HepG2 (cell line): ENCODE results near the gene EBP. TPM values are rescaled to one million over a fixed set of nuclear protein-coding genes. Genes with fewer than 3 reads are reported as not detected.

Source experiments
- ATAC-seq: fragments of 200-7000 bp; cut with Tn5 transposase; 3 replicates; pipeline ENCODE4 v1.9.1; 2020; ENCODE audit warnings: mild to moderate bottlenecking, moderate library complexity
- BruUV-seq: library from RNA; stranded (reverse); fragments of 400-500 nt; replicated peaks from 2 replicates; lab custom pipeline; 2021; lab: Mats Ljungman, UMichigan
- CTCF ChIA-PET: fragments of 300-600 bp; formaldehyde crosslinking; extraction: SDS; loops from one replicate; lab custom pipeline; 2021; ENCODE audit warnings: low total read pairs, inconsistent platforms, low intra/inter-chr PET ratio; lab: Yijun Ruan, JAX
- POLR2A ChIA-PET: fragments of 350-600 bp; sonication (Branson Sonifier 250); formaldehyde crosslinking; loops from one replicate; lab custom pipeline; 2020; ENCODE audit warnings: antibody characterized with exemption, inconsistent platforms; lab: Yijun Ruan, JAX
- DNase-seq: peaks from one replicate; pipeline ENCODE4 v3.0.0-alpha.2; 2015; ENCODE audit warnings: low spot score
- FAIRE-seq: peaks from 3 replicates; lab custom pipeline; 2011; peaks lifted over from hg19 to GRCh38; lab: Jason Lieb, UNC
- H2AFZ ChIP-seq: one replicate; pipeline ENCODE4 v1.6.1; 2011; ENCODE audit warnings: low read length, inconsistent platforms
- H3K27ac ChIP-seq: fragments of 300-600 bp; 3 replicates; pipeline ENCODE4 v1.8.0; 2011; ENCODE audit warnings: mixed run types, mild to moderate bottlenecking, mixed read lengths, low read length, inconsistent platforms; ENCODE audit not compliant: insufficient read depth; ENCODE audit errors: extremely low read length
- H3K27me3 ChIP-seq, 2 experiments: fragments of 200-600 bp in 1 of 2; 2 replicates in 1 of 2; 3 replicates in 1 of 2; pipeline versions ENCODE4 v1.6.0 to v1.8.0; 2011; ENCODE audit warnings: low read length in 2 of 2, mild to moderate bottlenecking in 2 of 2, moderate library complexity in 2 of 2, inconsistent platforms in 1 of 2; ENCODE audit not compliant: insufficient read depth in 2 of 2, control insufficient read depth in 1 of 2
- H3K36me3 ChIP-seq, 2 experiments: fragments of 200-600 bp in 1 of 2; replicated peaks in 1 of 2; 2 replicates in 1 of 2; 3 replicates in 1 of 2; pipeline versions ENCODE4 v1.5.1 to v1.8.0; 2011; ENCODE audit warnings: low read length in 2 of 2, inconsistent platforms in 1 of 2; ENCODE audit not compliant: insufficient read depth in 2 of 2, control insufficient read depth in 1 of 2
- H3K4me1 ChIP-seq: 2 replicates; pipeline ENCODE4 v1.5.1; 2012; ENCODE audit warnings: low read length, inconsistent platforms; ENCODE audit not compliant: insufficient read depth
- H3K4me2 ChIP-seq: 2 replicates; pipeline ENCODE4 v1.6.0; 2011; ENCODE audit warnings: low read depth, low read length, inconsistent platforms
- H3K4me3 ChIP-seq, 3 experiments: fragments of 200-600 bp in 1 of 3; sonication (generic), shearing (Covaris generic) in 1 of 3; replicated peaks in 1 of 3; 2 replicates each; pipeline ENCODE4 v1.5.1; 2011 to 2016; ENCODE audit warnings: low read length in 3 of 3, inconsistent platforms in 2 of 3, low read depth in 2 of 3, mild to moderate bottlenecking in 2 of 3, control low read depth in 1 of 3, mixed read lengths in 1 of 3; ENCODE audit not compliant: insufficient read depth in 1 of 3
- H3K79me2 ChIP-seq: one replicate; pipeline ENCODE4 v1.6.1; 2011; ENCODE audit warnings: low read length, inconsistent platforms; ENCODE audit not compliant: insufficient read depth
- H3K9ac ChIP-seq: 2 replicates; pipeline ENCODE4 v1.6.0; 2011; ENCODE audit warnings: mild to moderate bottlenecking, low read depth, low read length, inconsistent platforms; ENCODE audit not compliant: insufficient read depth
- H3K9me3 ChIP-seq: 2 replicates; pipeline ENCODE4 v1.5.1; 2012; ENCODE audit warnings: mild to moderate bottlenecking, low read length
- H4K20me1 ChIP-seq: 2 replicates; pipeline ENCODE4 v1.6.0; 2011; ENCODE audit warnings: inconsistent platforms, mild to moderate bottlenecking, low read length, moderate library complexity; ENCODE audit not compliant: insufficient read depth
- ATF3 ChIP-seq: sonication (generic); formaldehyde crosslinking; IDR thresholded peaks from 2 replicates; pipeline ENCODE4 v1.4.0; 2020; ENCODE audit warnings: missing genetic modification reagents
- ATF6 ChIP-seq: sonication (generic); formaldehyde crosslinking; conservative IDR thresholded peaks from 2 replicates; pipeline ENCODE4 v1.4.0; 2020; ENCODE audit warnings: missing genetic modification reagents
- CTCF ChIP-seq: sonication (generic); formaldehyde crosslinking; IDR thresholded peaks from 2 replicates; pipeline ENCODE4 v1.5.0; 2020; ENCODE audit warnings: mild to moderate bottlenecking, missing genetic modification reagents, moderate library complexity
- ETV5 ChIP-seq: IDR thresholded peaks from 2 replicates; pipeline ENCODE4 v1.6.1; 2018; ENCODE audit warnings: missing biosample characterization, missing genetic modification reagents, inconsistent platforms, borderline replicate concordance
- PCBP2 ChIP-seq: fragments of 200-400 bp; formaldehyde crosslinking; optimal IDR thresholded peaks from 2 replicates; pipeline ENCODE3; 2018; ENCODE audit warnings: low read length, low read depth; ENCODE audit not compliant: poor library complexity, severe bottlenecking
- ZMYM4 ChIP-seq: sonication (generic); formaldehyde crosslinking; IDR thresholded peaks from 2 replicates; pipeline ENCODE4 v1.8.1; 2023; ENCODE audit warnings: mild to moderate bottlenecking, missing genetic modification reagents
- ZNF260 ChIP-seq: sonication (generic); formaldehyde crosslinking; IDR thresholded peaks from 2 replicates; pipeline ENCODE4 v1.4.0; 2020; ENCODE audit warnings: missing genetic modification reagents, low read depth, mild to moderate bottlenecking, borderline replicate concordance
- ZNF318 ChIP-seq: sonication (generic); formaldehyde crosslinking; IDR thresholded peaks from 2 replicates; pipeline ENCODE4 v1.4.0; 2020; ENCODE audit warnings: mild to moderate bottlenecking, missing genetic modification reagents
- ZNF383 ChIP-seq: sonication (generic); formaldehyde crosslinking; IDR thresholded peaks from 2 replicates; pipeline ENCODE4 v1.4.0; 2020; ENCODE audit warnings: missing genetic modification reagents, mild to moderate bottlenecking, borderline replicate concordance
- ZNF749 ChIP-seq: sonication (generic); formaldehyde crosslinking; IDR thresholded peaks from 2 replicates; pipeline ENCODE4 v1.8.0; 2022; ENCODE audit warnings: mild to moderate bottlenecking, missing genetic modification reagents, moderate library complexity, borderline replicate concordance
- WGBS: methylation state at CpG from one replicate; pipeline ENCODE4 v1.1.6; 2017; ENCODE audit warnings: low lambda C conversion rate; 5-methylcytosine and 5-hydroxymethylcytosine counted together
- in situ Hi-C: cut with HindIII; loops from 2 replicates; pipeline ENCODE4 v1.10.0; 2017; ENCODE audit warnings: low pct_unique_long_range_greater_than_20kb; ENCODE audit not compliant: extremely low pct_ligation_motif_present
- intact Hi-C: fragments of 100-400 bp; cut with micrococcal nuclease; formaldehyde crosslinking; loops from one replicate; pipeline ENCODE4 v1.10.0; 2022; ENCODE audit not compliant: unreplicated experiment
- polyA plus RNA-seq, 8 experiments: library from polyadenylated mRNA; depleted of rRNA in 3 of 8; stranded (reverse) in 7 of 8; unstranded in 1 of 8; fragments of >200 nt; fragmentation: Illumina TruSeq in 4 of 8; extraction: Trizol in 4 of 8; gene quantifications; 2 replicates each; pipeline versions ENCODE4 v1.2.1 to v1.2.3, GENCODE V29; 2011 to 2016; ENCODE audit warnings: low read depth in 4 of 8, missing spikeins in 1 of 8, mixed read lengths in 1 of 8; ENCODE audit not compliant: insufficient read depth in 1 of 8
- total RNA-seq, 5 experiments: library from RNA; depleted of rRNA; stranded (reverse); fragments of >200 nt; fragmentation: Illumina TruSeq; extraction: Trizol; gene quantifications; 2 replicates each; pipeline ENCODE4 v1.2.3, GENCODE V29; 2016; ENCODE audit warnings: low read depth in 1 of 5

The EBP gene
- total and polyA plus RNA-seq, 2 of the 13 experiments (the other 11 are each of a cell fraction or from before 2014, with no cell fraction given), result 106 to 260 TPM

GRCh38 chrX:48559636-48560035 is 38.0 kb downstream of the EBP start:
- intact Hi-C loops, result no loop called here
- no peaks in the 10 kb centered on the region for H3K9me3 ChIP-seq
- FAIRE-seq (no peak), DNase-seq (no peak), ATAC-seq (no peak)
- BruUV-seq, result no TSS peak
- no peak overlapping the region for H3K27ac ChIP-seq
- no peaks in the 10 kb centered on the region for H3K4me1 ChIP-seq
- in situ Hi-C loops, result no loop called here
- H3K79me2 ChIP-seq, result no peaks in the 10 kb centered on the region
- no peak overlapping the region for H2AFZ ChIP-seq
- ChIA-PET POLR2A (no interaction called here), CTCF (no interaction called here)
- H4K20me1 ChIP-seq, result no peaks in the 10 kb centered on the region
- no peak overlapping the region for H3K9ac ChIP-seq
- no peak overlapping the region for H3K4me3 ChIP-seq
- no peak overlapping the region for H3K4me2 ChIP-seq
- H3K36me3 ChIP-seq, result peaks cover 5 to 12% of the 10 kb centered on the region in 2 experiments; a peak in 2 of 5 replicates
- H3K27me3 ChIP-seq, result no peaks in the 10 kb centered on the region
- WGBS, result 98% methylated on average over 8 of the region's 24 CpGs
- TF ChIP-seq ZNF318 (CRISPR knock-in tag) (no peak), ATF3 (CRISPR knock-in tag) (no peak), CTCF (CRISPR knock-in tag) (no peak), ZNF260 (no peak), ZNF383 (CRISPR knock-in tag) (no peak), ZMYM4 (CRISPR knock-in tag) (no peak), ETV5 (CRISPR knock-in tag) (no peak), ATF6 (no peak), PCBP2 (no peak), ZNF749 (CRISPR knock-in tag) (no peak)
